ENCODE measurements around the gene TRIM66. TPM values are rescaled to one million over a fixed set of nuclear protein-coding genes. Genes with fewer than 3 reads are reported as not detected.

Gene TRIM66
- polyA plus RNA-seq, 3 donors, result 0.04 to 12.0 (median 0.47) TPM

GRCh38 chr11:8730697-8731020 is 48.2 kb upstream of the TRIM66 start:
- H3K4me2 ChIP-seq (replicated peaks; ENCODE audit: extremely low read depth, low read length, poor library complexity, severe bottlenecking), result no peak overlapping the region
- 96% methylated on average over 20 of the region's 23 CpGs for WGBS (ENCODE audit: insufficient coverage)
- no peak overlapping the region for H3K9ac ChIP-seq (ENCODE audit: insufficient read depth, low read length, poor library complexity, severe bottlenecking)
- Mint-ChIP-seq H3K36me3 (no peaks in the 10 kb centered on the region), H3K9me3 (peaks cover 0 to 2% (median 0%) of the 10 kb centered on the region in 7 donors), H3K4me3 (no peak overlapping the region), H3K4me1 (peaks cover 15% of the 10 kb centered on the region), H3K27me3 (ENCODE audit: low read depth in 3 of 3) (peaks cover 0 to 6% (median 2%) of the 10 kb centered on the region in 3 donors), H3K27ac (no peak overlapping the region)
- no peaks in the 10 kb centered on the region for H3K36me3 ChIP-seq (replicated peaks in 1 of 2; ENCODE audit: control insufficient read depth in 1 of 2, insufficient read depth in 2 of 2, low read length in 2 of 2)
- H2AFZ ChIP-seq (ENCODE audit: insufficient read depth, low read depth, low read length, poor library complexity, severe bottlenecking), result no peak overlapping the region
- no peaks in the 10 kb centered on the region for H3K79me2 ChIP-seq (ENCODE audit: insufficient read depth, low read length)
- H3K4me3 ChIP-seq (replicated peaks in 1 of 3; ENCODE audit: low read depth in 2 of 3, low read length in 3 of 3), result no peak overlapping the region
- no peaks in the 10 kb centered on the region for H3K9me3 ChIP-seq (replicated peaks in 1 of 2; ENCODE audit: control insufficient read depth in 1 of 2, insufficient read depth in 1 of 2, low read length in 2 of 2)
- no peaks in the 10 kb centered on the region for H3K27me3 ChIP-seq (ENCODE audit: control insufficient read depth in 2 of 2, insufficient read depth in 2 of 2, low read length in 2 of 2)
- H3K4me1 ChIP-seq (ENCODE audit: control insufficient read depth in 1 of 2, insufficient read depth in 2 of 2, low read length in 2 of 2), result peaks cover 3 to 10% of the 10 kb centered on the region in 2 donors
- no peak overlapping the region for H3K27ac ChIP-seq (ENCODE audit: low read depth in 1 of 2, low read length in 2 of 2)
- DNase-seq, result no peak
- TF ChIP-seq CTCF (IDR thresholded peaks at IDR 0.05), result no peak
- intact Hi-C loops (cut with micrococcal nuclease), result no loop called here
- no peaks in the 10 kb centered on the region for H4K20me1 ChIP-seq (ENCODE audit: insufficient read depth, low read length)

GRCh38 chr11:8729837-8730696 is 47.6 kb upstream of the TRIM66 start:
- Histone ChIP-seq H3K4me1 (ENCODE audit: control insufficient read depth in 1 of 2, insufficient read depth in 2 of 2, low read length in 2 of 2) (peaks cover 3 to 10% of the 10 kb centered on the region in 2 donors), H2AFZ (ENCODE audit: insufficient read depth, low read depth, low read length, poor library complexity, severe bottlenecking) (no peak overlapping the region), H3K27me3 (ENCODE audit: control insufficient read depth in 2 of 2, insufficient read depth in 2 of 2, low read length in 2 of 2) (no peaks in the 10 kb centered on the region), H3K27ac (ENCODE audit: low read depth in 1 of 2, low read length in 2 of 2) (no peak overlapping the region), H3K4me2 (replicated peaks; ENCODE audit: extremely low read depth, low read length, poor library complexity, severe bottlenecking) (no peak overlapping the region), H3K9me3 (replicated peaks in 1 of 2; ENCODE audit: control insufficient read depth in 1 of 2, insufficient read depth in 1 of 2, low read length in 2 of 2) (no peaks in the 10 kb centered on the region), H3K36me3 (replicated peaks in 1 of 2; ENCODE audit: control insufficient read depth in 1 of 2, insufficient read depth in 2 of 2, low read length in 2 of 2) (no peaks in the 10 kb centered on the region), H3K9ac (ENCODE audit: insufficient read depth, low read length, poor library complexity, severe bottlenecking) (no peak overlapping the region), H3K4me3 (replicated peaks in 1 of 3; ENCODE audit: low read depth in 2 of 3, low read length in 3 of 3) (no peak overlapping the region), H3K79me2 (ENCODE audit: insufficient read depth, low read length) (no peaks in the 10 kb centered on the region), H4K20me1 (ENCODE audit: insufficient read depth, low read length) (no peaks in the 10 kb centered on the region)
- intact Hi-C loops (cut with micrococcal nuclease), result no loop called here
- WGBS (ENCODE audit: insufficient coverage), result 89% methylated on average over 36 of the region's 38 CpGs
- Mint-ChIP-seq H3K27me3 (ENCODE audit: low read depth in 3 of 3) (peaks cover 0 to 6% (median 2%) of the 10 kb centered on the region in 3 donors), H3K27ac (no peak overlapping the region), H3K36me3 (no peaks in the 10 kb centered on the region), H3K4me3 (no peak overlapping the region), H3K9me3 (peaks cover 0 to 2% (median 0%) of the 10 kb centered on the region in 7 donors), H3K4me1 (peaks cover 15% of the 10 kb centered on the region)
- DNase-seq, result no peak
- TF ChIP-seq CTCF (IDR thresholded peaks at IDR 0.05), result no peak
